Thoracic aorta (tissue), 2 donors: Measurements from ENCODE around the gene METTL2B. TPM values are rescaled to one million over a fixed set of nuclear protein-coding genes. Genes with fewer than 3 reads are reported as not detected.
"Not testable (repeated sequence)": the region's sequence is repeated elsewhere in the genome, so short reads cannot be mapped to it uniquely, and the experiment has no call there.

Experiments
- ATAC-seq: fragments of 150-250 bp; one replicate; pipeline ENCODE4 v1.8.0; 2017; ENCODE audit warnings: low read depth; ENCODE audit not compliant: insufficient number of reproducible peaks, low FRiP score
- DNase-seq: peaks from one replicate; pipeline ENCODE4 v3.0.0-alpha.2; 2020; ENCODE audit warnings: low spot score
- H3K27ac ChIP-seq, 2 donors: fragments of 200-600 bp; sonication (generic); 1 replicate in 1 of 2; 2 replicates in 1 of 2; pipeline ENCODE4 v1.5.1; 2016; ENCODE audit warnings: mild to moderate bottlenecking in 2 of 2, moderate library complexity in 2 of 2
- H3K27me3 ChIP-seq: fragments of 200-600 bp; sonication (generic); replicated peaks from 2 replicates; pipeline ENCODE4 v1.6.0; 2016; ENCODE audit warnings: mild to moderate bottlenecking; ENCODE audit not compliant: insufficient read depth
- H3K36me3 ChIP-seq: fragments of 200-600 bp; sonication (generic); one replicate; pipeline ENCODE4 v1.5.1; 2016
- H3K4me1 ChIP-seq, 2 donors: fragments of 200-600 bp; sonication (generic); 1 replicate in 1 of 2; 2 replicates in 1 of 2; pipeline versions ENCODE4 v1.5.1 to v1.6.0; 2016; ENCODE audit warnings: low read depth in 2 of 2, mild to moderate bottlenecking in 1 of 2; ENCODE audit not compliant: control insufficient read depth in 1 of 2
- H3K4me3 ChIP-seq: fragments of 200-600 bp; sonication (generic); 2 replicates; pipeline ENCODE4 v1.5.1; 2016; ENCODE audit warnings: mild to moderate bottlenecking
- H3K9me3 ChIP-seq: fragments of 200-600 bp; sonication (generic); 2 replicates; pipeline ENCODE4 v1.5.1; 2016
- total RNA-seq, 2 donors: library from RNA; depleted of rRNA; stranded (reverse); fragments of >200 nt; gene quantifications; one replicate each; pipeline versions ENCODE4 v1.1.0 to v1.2.3, GENCODE V29; 2016
- TF ChIP-seq, protein P1 (sequence below): fragments of 200-600 bp; sonication (generic); IDR thresholded peaks from one replicate; pipeline ENCODE4 v1.5.1; 2019; ENCODE audit warnings: antibody characterized with exemption

METTL2B gene
- total RNA-seq, 2 donors from 2014 or later: 14.6 to 49.0 TPM

DNA sequence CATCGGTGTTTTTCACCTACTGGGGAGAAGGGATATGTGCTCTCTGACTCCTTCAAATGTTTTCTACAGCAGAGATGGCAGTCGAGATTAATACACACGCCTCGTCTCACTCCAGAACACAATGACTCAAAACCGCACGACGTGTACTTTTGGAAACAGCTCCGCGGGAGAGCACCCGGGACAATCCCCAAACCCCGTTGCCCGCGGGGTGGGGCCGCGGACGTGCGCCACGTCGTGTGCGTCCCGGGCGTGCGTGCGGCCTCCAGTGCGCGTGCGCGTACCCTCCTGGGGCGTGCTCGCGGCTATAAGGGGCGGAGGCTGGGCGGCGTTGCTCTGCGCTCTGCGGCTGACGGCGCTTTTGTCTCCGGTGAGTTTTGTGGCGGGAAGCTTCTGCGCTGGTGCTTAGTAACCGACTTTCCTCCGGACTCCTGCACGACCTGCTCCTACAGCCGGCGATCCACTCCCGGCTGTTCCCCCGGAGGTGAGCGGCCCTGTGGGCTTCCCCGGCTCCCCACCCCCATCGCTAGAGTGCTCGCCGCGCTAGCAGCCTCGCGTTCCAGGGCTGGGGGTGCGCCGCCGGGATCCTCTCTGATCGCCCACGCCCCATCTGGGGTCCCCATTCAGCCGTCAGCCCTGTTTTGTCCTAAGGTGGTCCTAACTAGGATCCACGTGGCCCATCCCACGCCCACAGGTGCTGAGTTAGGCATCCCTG, 20.8 kb upstream of the METTL2B start, which contains the start of gene HILPDA:
TSS of gene HILPDA (plus strand) at position 336 of the 712 bp plus-strand sequence. CDS start 1,391 bp downstream, outside the sequence.
- ATAC-seq (peak; percentile 77), DNase-seq (peak; percentile 85)
- peak within 1 kb of the TSS; percentile 85 for H3K4me3 ChIP-seq
- no peaks in the 10 kb centered on the region for H3K36me3 ChIP-seq
- peak within 1 kb of the TSS; percentile 91 to 97 for H3K27ac ChIP-seq
- peaks cover 26 to 73% of the 10 kb centered on the region in 2 donors for H3K4me1 ChIP-seq
- TF ChIP-seq, protein P1, sequence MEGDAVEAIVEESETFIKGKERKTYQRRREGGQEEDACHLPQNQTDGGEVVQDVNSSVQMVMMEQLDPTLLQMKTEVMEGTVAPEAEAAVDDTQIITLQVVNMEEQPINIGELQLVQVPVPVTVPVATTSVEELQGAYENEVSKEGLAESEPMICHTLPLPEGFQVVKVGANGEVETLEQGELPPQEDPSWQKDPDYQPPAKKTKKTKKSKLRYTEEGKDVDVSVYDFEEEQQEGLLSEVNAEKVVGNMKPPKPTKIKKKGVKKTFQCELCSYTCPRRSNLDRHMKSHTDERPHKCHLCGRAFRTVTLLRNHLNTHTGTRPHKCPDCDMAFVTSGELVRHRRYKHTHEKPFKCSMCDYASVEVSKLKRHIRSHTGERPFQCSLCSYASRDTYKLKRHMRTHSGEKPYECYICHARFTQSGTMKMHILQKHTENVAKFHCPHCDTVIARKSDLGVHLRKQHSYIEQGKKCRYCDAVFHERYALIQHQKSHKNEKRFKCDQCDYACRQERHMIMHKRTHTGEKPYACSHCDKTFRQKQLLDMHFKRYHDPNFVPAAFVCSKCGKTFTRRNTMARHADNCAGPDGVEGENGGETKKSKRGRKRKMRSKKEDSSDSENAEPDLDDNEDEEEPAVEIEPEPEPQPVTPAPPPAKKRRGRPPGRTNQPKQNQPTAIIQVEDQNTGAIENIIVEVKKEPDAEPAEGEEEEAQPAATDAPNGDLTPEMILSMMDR: no peak
- no peaks in the 10 kb centered on the region for H3K9me3 ChIP-seq
- no peaks in the 10 kb centered on the region for H3K27me3 ChIP-seq

DNA sequence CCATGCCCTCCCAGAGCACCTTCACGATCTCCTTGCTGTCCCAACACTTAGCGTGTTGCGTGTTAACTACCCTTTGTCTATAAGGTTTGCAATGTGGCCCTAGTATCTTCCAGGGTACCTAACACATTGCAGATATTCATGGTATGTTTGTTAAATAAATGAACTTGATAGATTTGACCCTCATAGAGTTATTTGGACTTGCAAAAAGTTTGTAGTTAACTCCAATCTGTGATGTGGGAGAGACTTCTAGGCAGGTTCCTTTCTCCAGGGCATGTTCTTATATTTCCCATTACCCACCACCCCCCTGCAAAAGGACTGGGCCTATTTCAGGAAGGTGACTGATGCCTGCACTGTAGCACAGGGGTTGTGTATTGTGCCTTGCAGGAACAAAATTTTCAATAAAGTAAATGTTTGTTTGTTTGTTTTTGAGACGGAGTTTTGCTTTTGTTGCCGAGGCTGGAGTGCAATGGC, 20.3 kb upstream of the METTL2B start:
- TF ChIP-seq, protein P1: no peak
- no peaks in the 10 kb centered on the region for H3K36me3 ChIP-seq
- ATAC-seq (no peak), DNase-seq (no peak)
- H3K27me3 ChIP-seq: no peaks in the 10 kb centered on the region
- peaks cover 26 to 72% of the 10 kb centered on the region in 2 donors for H3K4me1 ChIP-seq
- H3K27ac ChIP-seq: peak overlapping the region; percentile 60 to 91
- H3K4me3 ChIP-seq: peak overlapping the region; percentile 85
- H3K9me3 ChIP-seq: no peaks in the 10 kb centered on the region

DNA sequence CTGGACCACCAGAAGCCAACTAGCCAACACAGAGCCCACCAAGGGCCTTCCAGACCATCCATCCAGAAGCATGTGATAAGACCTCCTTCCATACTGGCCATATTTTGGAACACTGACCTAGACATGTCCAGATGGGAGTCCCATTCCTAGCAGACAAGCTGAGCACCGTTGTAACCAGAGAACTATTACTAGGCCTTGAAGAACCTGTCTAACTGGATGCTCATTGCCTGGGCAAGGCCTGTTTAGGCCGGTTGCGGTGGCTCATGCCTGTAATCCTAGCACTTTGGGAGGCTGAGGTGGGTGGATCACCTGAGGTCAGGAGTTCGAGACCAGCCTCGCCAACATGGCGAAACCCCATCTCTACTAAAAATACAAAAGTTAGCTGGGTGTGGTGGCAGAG, 19.2 kb upstream of the METTL2B start:
- not testable (repeated sequence) for H3K36me3 ChIP-seq, H3K4me3 ChIP-seq, H3K27me3 ChIP-seq, ATAC-seq, H3K9me3 ChIP-seq, H3K27ac ChIP-seq, DNase-seq
- H3K4me1 ChIP-seq: peaks cover 26 to 67% of the 10 kb centered on the region in 2 donors

DNA sequence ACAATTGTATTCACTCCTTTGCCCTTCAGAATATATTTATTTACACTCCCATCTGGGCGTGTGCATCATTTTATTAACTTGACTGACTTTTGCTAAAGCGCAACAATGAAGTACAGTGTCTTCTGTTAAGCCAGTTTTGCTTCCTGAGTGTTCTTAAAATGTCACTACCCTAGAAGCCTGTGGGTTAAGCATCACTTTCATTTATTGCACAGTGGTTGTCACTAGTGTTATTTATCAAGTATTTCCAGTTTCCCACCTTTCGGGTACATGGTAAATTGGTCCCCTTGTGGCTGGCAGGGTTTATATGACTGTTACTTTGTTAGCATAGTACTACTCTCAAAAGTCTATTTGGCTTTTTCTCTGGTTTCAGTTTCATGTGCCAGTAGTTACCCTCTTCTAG, 17.6 kb upstream of the METTL2B start:
- H3K4me1 ChIP-seq: peaks cover 21 to 52% of the 10 kb centered on the region in 2 donors
- no peak overlapping the region for H3K27ac ChIP-seq
- TF ChIP-seq, protein P1: no peak

DNA sequence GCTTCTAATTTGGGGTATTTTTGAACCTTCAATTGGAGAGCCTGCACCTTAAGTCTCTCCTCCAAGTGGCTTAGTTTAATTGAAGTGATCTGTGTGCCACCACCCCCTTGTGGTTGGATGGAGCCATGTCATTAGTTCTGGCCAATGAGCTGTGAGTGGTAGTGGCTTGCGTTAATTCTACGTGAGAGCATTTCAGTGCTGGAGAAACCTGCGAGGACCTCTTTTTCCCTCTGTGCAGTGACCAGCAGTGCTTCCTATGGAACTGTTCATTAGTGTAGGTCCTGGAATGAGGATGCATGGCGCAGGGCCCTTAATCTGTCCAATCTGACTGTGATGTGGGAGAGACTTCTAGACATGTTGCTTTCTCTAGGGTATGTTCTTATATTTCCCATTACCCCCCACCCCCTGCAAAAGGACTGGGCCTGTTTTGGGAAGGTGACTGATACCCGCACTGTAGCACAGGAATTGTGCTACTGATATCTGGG, 17.1 kb upstream of the METTL2B start:
- Histone ChIP-seq H3K36me3 (peaks cover 4% of the 10 kb centered on the region), H3K27ac (no peak overlapping the region), H3K27me3 (no peaks in the 10 kb centered on the region), H3K9me3 (no peaks in the 10 kb centered on the region), H3K4me1 (peaks cover 18 to 49% of the 10 kb centered on the region in 2 donors), H3K4me3 (no peak overlapping the region)
- DNase-seq (peak; percentile 33), ATAC-seq (no peak)
- TF ChIP-seq, protein P1: peak; percentile 73

More for the DNA sequence above, 17.6 kb upstream of the METTL2B start:
- no peaks in the 10 kb centered on the region for H3K27me3 ChIP-seq
- ATAC-seq (no peak), DNase-seq (no peak)
- H3K36me3 ChIP-seq: peaks cover 4% of the 10 kb centered on the region
- H3K9me3 ChIP-seq: no peaks in the 10 kb centered on the region
- no peak overlapping the region for H3K4me3 ChIP-seq
